Effector memory CD8-positive, alpha-beta T cell (primary cell): ENCODE results near the gene KLF7.

Experiments
- ATAC-seq: fragments of 150-1000 bp; cut with Tn5 transposase; replicated peaks from 2 replicates; pipeline ENCODE4 v1.10.0; 2021; ENCODE audit warnings: mild to moderate bottlenecking, moderate library complexity
- DNase-seq, 3 experiments: peaks; one replicate each; pipeline ENCODE4 v3.0.0; 2021
- H3K27ac Mint-ChIP-seq, 2 donors: one replicate each; pipeline ENCODE4 v1.8.0; 2022; ENCODE audit warnings: mild to moderate bottlenecking in 2 of 2, mixed read lengths in 2 of 2, moderate library complexity in 2 of 2
- H3K27me3 Mint-ChIP-seq, 2 donors: one replicate each; pipeline ENCODE4 v1.8.0; 2022; ENCODE audit warnings: mixed read lengths in 2 of 2
- H3K36me3 Mint-ChIP-seq: one replicate; pipeline ENCODE4 v1.8.0; 2022; ENCODE audit warnings: mild to moderate bottlenecking, moderate library complexity, mixed read lengths; ENCODE audit not compliant: insufficient read depth
- H3K4me1 Mint-ChIP-seq, 2 donors: one replicate each; pipeline ENCODE4 v1.8.0; 2022; ENCODE audit warnings: low read depth in 2 of 2, mixed read lengths in 2 of 2
- H3K4me3 Mint-ChIP-seq, 2 donors: one replicate each; pipeline ENCODE4 v1.8.0; 2022; ENCODE audit warnings: mild to moderate bottlenecking in 2 of 2, mixed read lengths in 2 of 2, moderate library complexity in 2 of 2
- H3K9me3 Mint-ChIP-seq, 2 donors: one replicate each; pipeline ENCODE4 v1.8.0; 2022; ENCODE audit warnings: mixed read lengths in 2 of 2

Gene KLF7

GRCh38 chr2:207064128-207064690 lies 101.5 kb downstream of the KLF7 start:
- DNase-seq (no peak), ATAC-seq (no peak)
- H3K4me1 Mint-ChIP-seq = no peaks in the 10 kb centered on the region

GRCh38 chr2:207061181-207061580 lies 104.6 kb downstream of the KLF7 start:
- DNase-seq = no peak
- H3K4me1 Mint-ChIP-seq = no peaks in the 10 kb centered on the region
- ATAC-seq = no peak
- no peaks in the 10 kb centered on the region for H3K36me3 Mint-ChIP-seq
- H3K27me3 Mint-ChIP-seq = peaks cover 0 to 9% of the 10 kb centered on the region in 2 donors
- no peak overlapping the region for H3K4me3 Mint-ChIP-seq
- no peak overlapping the region for H3K27ac Mint-ChIP-seq
- peaks cover 0 to 3% of the 10 kb centered on the region in 2 donors for H3K9me3 Mint-ChIP-seq

More at GRCh38 chr2:207064128-207064690, 101.5 kb downstream of the KLF7 start:
- no peak overlapping the region for H3K4me3 Mint-ChIP-seq
- no peaks in the 10 kb centered on the region for H3K36me3 Mint-ChIP-seq
- peaks cover 2 to 12% of the 10 kb centered on the region in 2 donors for H3K27me3 Mint-ChIP-seq
- peaks cover 0 to 5% of the 10 kb centered on the region in 2 donors for H3K9me3 Mint-ChIP-seq
- H3K27ac Mint-ChIP-seq = no peak overlapping the region

GRCh38 chr2:207055257-207055656 lies 110.5 kb downstream of the KLF7 start:
- Mint-ChIP-seq H3K4me3 (no peak overlapping the region), H3K9me3 (peaks cover 0 to 3% of the 10 kb centered on the region in 2 donors), H3K27ac (no peak overlapping the region), H3K4me1 (no peaks in the 10 kb centered on the region), H3K27me3 (peaks cover 7% of the 10 kb centered on the region in 2 donors), H3K36me3 (no peaks in the 10 kb centered on the region)
- ATAC-seq = no peak
- no peak for DNase-seq

- ATAC-seq (no peak), DNase-seq (no peak)
- no peaks in the 10 kb centered on the region for H3K4me1 Mint-ChIP-seq
- H3K9me3 Mint-ChIP-seq = peaks cover 0 to 3% of the 10 kb centered on the region in 2 donors
- H3K4me3 Mint-ChIP-seq = no peak overlapping the region
- H3K27me3 Mint-ChIP-seq = peaks cover 7% of the 10 kb centered on the region in 2 donors
- H3K36me3 Mint-ChIP-seq = no peaks in the 10 kb centered on the region
- no peak overlapping the region for H3K27ac Mint-ChIP-seq
Measured at GRCh38 chr2:207054521-207054920, 111.2 kb downstream of the KLF7 start.

GRCh38 chr2:207051385-207051965 lies 114.3 kb downstream of the KLF7 start:
- ATAC-seq (no peak), DNase-seq (no peak)

GRCh38 chr2:207049122-207049521 lies 116.6 kb downstream of the KLF7 start:
- Mint-ChIP-seq H3K36me3 (no peaks in the 10 kb centered on the region), H3K4me3 (no peak overlapping the region), H3K4me1 (peaks cover 0 to 3% of the 10 kb centered on the region in 2 donors), H3K27me3 (peaks cover 0 to 7% of the 10 kb centered on the region in 2 donors), H3K9me3 (peaks cover 0 to 3% of the 10 kb centered on the region in 2 donors), H3K27ac (no peak overlapping the region)
- ATAC-seq (no peak), DNase-seq (no peak)

More at GRCh38 chr2:207051385-207051965, 114.3 kb downstream of the KLF7 start:
- H3K27me3 Mint-ChIP-seq = peaks cover 0 to 7% of the 10 kb centered on the region in 2 donors
- H3K4me1 Mint-ChIP-seq = peaks cover 0 to 3% of the 10 kb centered on the region in 2 donors
- H3K36me3 Mint-ChIP-seq = no peaks in the 10 kb centered on the region
- H3K9me3 Mint-ChIP-seq = peaks cover 0 to 3% of the 10 kb centered on the region in 2 donors
- H3K27ac Mint-ChIP-seq = no peak overlapping the region
- no peak overlapping the region for H3K4me3 Mint-ChIP-seq

GRCh38 chr2:207048416-207048815 lies 117.3 kb downstream of the KLF7 start:
- no peak for ATAC-seq
- Mint-ChIP-seq H3K27me3 (peaks cover 0 to 7% of the 10 kb centered on the region in 2 donors), H3K36me3 (no peaks in the 10 kb centered on the region)

GRCh38 chr2:207046724-207047123 lies 119.0 kb downstream of the KLF7 start:
- no peak overlapping the region for H3K27ac Mint-ChIP-seq
- DNase-seq (no peak), ATAC-seq (peak; percentile 62)
- H3K9me3 Mint-ChIP-seq = no peaks in the 10 kb centered on the region
- no peak overlapping the region for H3K4me3 Mint-ChIP-seq
- H3K4me1 Mint-ChIP-seq = peaks cover 0 to 3% of the 10 kb centered on the region in 2 donors
- H3K27me3 Mint-ChIP-seq = peaks cover 9 to 14% of the 10 kb centered on the region in 2 donors
- H3K36me3 Mint-ChIP-seq = no peaks in the 10 kb centered on the region

More at GRCh38 chr2:207048416-207048815, 117.3 kb downstream of the KLF7 start:
- no peak for DNase-seq
- Mint-ChIP-seq H3K4me3 (no peak overlapping the region), H3K9me3 (peaks cover 0 to 3% of the 10 kb centered on the region in 2 donors), H3K27ac (no peak overlapping the region), H3K4me1 (peaks cover 0 to 3% of the 10 kb centered on the region in 2 donors)

- H3K36me3 Mint-ChIP-seq = no peaks in the 10 kb centered on the region
- no peak for DNase-seq
- H3K27ac Mint-ChIP-seq = no peak overlapping the region
- peaks cover 15 to 20% of the 10 kb centered on the region in 2 donors for H3K27me3 Mint-ChIP-seq
- H3K4me3 Mint-ChIP-seq = no peak overlapping the region
- no peak for ATAC-seq
- peaks cover 0 to 3% of the 10 kb centered on the region in 2 donors for H3K4me1 Mint-ChIP-seq
- no peaks in the 10 kb centered on the region for H3K9me3 Mint-ChIP-seq
Measured at GRCh38 chr2:207045531-207045930, 120.2 kb downstream of the KLF7 start.

- ATAC-seq (no peak), DNase-seq (no peak)
- Mint-ChIP-seq H3K36me3 (no peaks in the 10 kb centered on the region), H3K4me1 (peaks cover 0 to 3% of the 10 kb centered on the region in 2 donors), H3K4me3 (no peak overlapping the region), H3K27ac (no peak overlapping the region), H3K27me3 (peaks cover 15 to 22% of the 10 kb centered on the region in 2 donors), H3K9me3 (no peaks in the 10 kb centered on the region)
Measured at GRCh38 chr2:207044379-207045362, 121.1 kb downstream of the KLF7 start.

- Mint-ChIP-seq H3K27me3 (peaks cover 17 to 30% of the 10 kb centered on the region in 2 donors), H3K9me3 (no peaks in the 10 kb centered on the region), H3K27ac (no peak overlapping the region), H3K4me1 (peaks cover 0 to 3% of the 10 kb centered on the region in 2 donors), H3K4me3 (no peak overlapping the region), H3K36me3 (peaks cover 5% of the 10 kb centered on the region)
- DNase-seq (no peak), ATAC-seq (no peak)
Measured at GRCh38 chr2:207042841-207043240, 122.9 kb downstream of the KLF7 start.

GRCh38 chr2:207041786-207042554 lies 123.8 kb downstream of the KLF7 start:
- DNase-seq (no peak), ATAC-seq (no peak)
- Mint-ChIP-seq H3K4me3 (no peak overlapping the region), H3K27ac (no peak overlapping the region), H3K9me3 (no peaks in the 10 kb centered on the region), H3K27me3 (peaks cover 20 to 30% of the 10 kb centered on the region in 2 donors), H3K36me3 (peaks cover 5% of the 10 kb centered on the region), H3K4me1 (peaks cover 0 to 3% of the 10 kb centered on the region in 2 donors)

- no peak overlapping the region for H3K27ac Mint-ChIP-seq
- ATAC-seq = no peak
- H3K27me3 Mint-ChIP-seq = peaks cover 20 to 35% of the 10 kb centered on the region in 2 donors
Measured at GRCh38 chr2:207041279-207041678, 124.5 kb downstream of the KLF7 start.

More at GRCh38 chr2:207041279-207041678, 124.5 kb downstream of the KLF7 start:
- Mint-ChIP-seq H3K36me3 (peaks cover 5% of the 10 kb centered on the region), H3K4me3 (no peak overlapping the region), H3K4me1 (no peaks in the 10 kb centered on the region), H3K9me3 (no peaks in the 10 kb centered on the region)
- no peak for DNase-seq
